Neuronal stem cell (in vitro differentiated cells): Measurements from ENCODE around the gene ELMO2.

Experiments
- DNase-seq: peaks from one replicate; pipeline ENCODE4 v3.0.0-alpha.2; 2013; ENCODE audit warnings: low spot score
- H2AFZ ChIP-seq: one replicate; pipeline ENCODE4 v1.6.1; 2013; ENCODE audit warnings: mild to moderate bottlenecking, low read length, inconsistent platforms
- H2AK5ac ChIP-seq: 2 replicates; pipeline ENCODE4 v1.6.1; 2013; ENCODE audit warnings: low read depth, mild to moderate bottlenecking, inconsistent platforms, low read length, moderate library complexity, mixed read lengths
- H2BK120ac ChIP-seq: 2 replicates; pipeline ENCODE4 v1.6.1; 2013; ENCODE audit warnings: low read depth, mild to moderate bottlenecking, inconsistent platforms, low read length, moderate library complexity, mixed read lengths
- H2BK12ac ChIP-seq: one replicate; pipeline ENCODE4 v1.6.1; 2013; ENCODE audit warnings: low read length, inconsistent platforms
- H2BK15ac ChIP-seq: 2 replicates; pipeline ENCODE4 v1.6.1; 2013; ENCODE audit warnings: mild to moderate bottlenecking, low read length, inconsistent platforms, mixed read lengths
- H2BK5ac ChIP-seq: one replicate; pipeline ENCODE4 v1.6.1; 2013; ENCODE audit warnings: inconsistent platforms, mild to moderate bottlenecking, low read length, moderate library complexity
- H3K14ac ChIP-seq: one replicate; pipeline ENCODE4 v1.6.1; 2013; ENCODE audit warnings: low read length, inconsistent platforms
- H3K18ac ChIP-seq: 2 replicates; pipeline ENCODE4 v1.6.1; 2013; ENCODE audit warnings: low read length, inconsistent platforms
- H3K23ac ChIP-seq: 2 replicates; pipeline ENCODE4 v1.6.1; 2013; ENCODE audit warnings: low read depth, mild to moderate bottlenecking, mixed read lengths, low read length, inconsistent platforms; ENCODE audit not compliant: poor library complexity
- H3K27ac ChIP-seq: replicated peaks from 3 replicates; pipeline ENCODE4 v1.5.1; 2013; ENCODE audit warnings: low read length, inconsistent platforms
- H3K27me3 ChIP-seq, 3 experiments: 2 replicates each; pipeline ENCODE4 v1.6.1; 2013; ENCODE audit warnings: low read length in 3 of 3, mild to moderate bottlenecking in 2 of 3, inconsistent platforms in 1 of 3, low read depth in 1 of 3, mixed read lengths in 1 of 3, moderate library complexity in 1 of 3; ENCODE audit not compliant: control insufficient read depth in 3 of 3, insufficient read depth in 3 of 3
- H3K36me3 ChIP-seq, 2 donors: replicated peaks in 1 of 2; 2 replicates each; pipeline ENCODE4 v1.6.1; 2013; ENCODE audit warnings: low read length in 2 of 2; ENCODE audit not compliant: control insufficient read depth in 2 of 2, insufficient read depth in 2 of 2
- H3K4ac ChIP-seq: 2 replicates; pipeline ENCODE4 v1.6.1; 2013; ENCODE audit warnings: inconsistent platforms, mild to moderate bottlenecking, low read length, moderate library complexity
- H3K4me1 ChIP-seq, 2 donors: 1 replicate in 1 of 2; 2 replicates in 1 of 2; pipeline ENCODE4 v1.6.1; 2013; ENCODE audit warnings: low read length in 2 of 2, low read depth in 1 of 2; ENCODE audit not compliant: control insufficient read depth in 2 of 2, insufficient read depth in 1 of 2
- H3K4me2 ChIP-seq: one replicate; pipeline ENCODE4 v1.6.1; 2013; ENCODE audit warnings: mild to moderate bottlenecking, low read length, inconsistent platforms; ENCODE audit not compliant: insufficient read depth, poor library complexity, severe bottlenecking
- H3K4me3 ChIP-seq, 2 donors: 2 replicates each; pipeline ENCODE4 v1.5.1; 2013; ENCODE audit warnings: low read length in 2 of 2, mild to moderate bottlenecking in 2 of 2, inconsistent platforms in 1 of 2, moderate library complexity in 1 of 2
- H3K79me1 ChIP-seq: one replicate; pipeline ENCODE4 v1.6.1; 2013; ENCODE audit warnings: low read depth, mild to moderate bottlenecking, inconsistent platforms, low read length, moderate library complexity
- H3K9ac ChIP-seq: one replicate; pipeline ENCODE4 v1.6.1; 2013; ENCODE audit warnings: mild to moderate bottlenecking, low read depth, low read length, inconsistent platforms; ENCODE audit not compliant: poor library complexity
- H3K9me3 ChIP-seq, 2 donors: replicated peaks in 1 of 2; 2 replicates each; pipeline versions ENCODE3 to v1.6.1; 2013; ENCODE audit warnings: low read length in 2 of 2, mild to moderate bottlenecking in 2 of 2, inconsistent platforms in 1 of 2, low read depth in 1 of 2, mixed read lengths in 1 of 2, moderate library complexity in 1 of 2; ENCODE audit not compliant: control insufficient read depth in 2 of 2, insufficient read depth in 1 of 2
- H4K8ac ChIP-seq: one replicate; pipeline ENCODE4 v1.6.1; 2013; ENCODE audit warnings: low read depth, mild to moderate bottlenecking, inconsistent platforms, low read length, moderate library complexity
- H4K91ac ChIP-seq: one replicate; pipeline ENCODE4 v1.6.1; 2013; ENCODE audit warnings: low read length, low read depth, mild to moderate bottlenecking, inconsistent platforms; ENCODE audit not compliant: poor library complexity
- WGBS, 2 donors: extraction: QIAGEN DNeasy Blood & Tissue Kit; methylation state at CpG; one replicate each; pipeline ENCODE4 v1.1.7; 2013; ENCODE audit warnings: missing lambda C conversion rate in 2 of 2, mixed read lengths in 1 of 2; ENCODE audit not compliant: insufficient read length in 2 of 2, insufficient replicate concordance in 1 of 2; ENCODE audit errors: extremely low coverage in 2 of 2; 5-methylcytosine and 5-hydroxymethylcytosine counted together

The ELMO2 gene

DNA sequence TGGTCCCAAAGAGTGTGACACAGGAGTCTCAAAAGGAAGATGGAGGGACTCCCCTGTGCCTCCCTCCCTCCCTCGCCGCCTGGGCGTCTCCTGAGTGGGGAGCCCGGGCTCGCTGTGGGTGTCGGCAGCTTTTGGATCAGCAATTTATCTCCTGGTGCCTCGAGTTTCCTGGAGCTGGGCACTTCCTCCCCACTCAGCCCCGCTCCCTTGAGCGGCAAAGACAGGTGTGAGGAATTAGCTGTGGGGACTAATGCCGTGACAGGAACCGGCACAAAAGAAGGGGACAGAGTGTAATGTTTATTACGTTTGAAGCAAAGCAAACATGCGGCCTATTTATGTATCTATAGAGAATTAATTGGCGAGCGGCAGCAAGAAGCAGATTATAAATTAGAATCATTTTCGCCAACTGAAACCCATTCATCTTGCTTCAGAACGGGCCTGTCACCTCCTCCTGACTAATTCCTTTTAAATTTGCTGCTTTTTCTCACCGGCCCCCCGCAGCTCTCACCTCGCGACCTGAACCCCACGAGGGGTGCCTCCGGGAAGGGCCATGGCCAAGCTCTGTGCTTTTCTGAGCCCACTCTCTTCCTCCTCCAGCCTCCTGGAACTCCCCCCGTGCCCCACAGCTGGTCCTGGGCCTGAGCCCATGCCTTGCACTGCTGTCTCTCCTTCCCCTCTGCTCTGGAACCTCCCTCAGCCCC lies 89.3 kb downstream of the ELMO2 start:
- H2BK5ac ChIP-seq, result no peak overlapping the region
- H3K79me1 ChIP-seq, result no peaks in the 10 kb centered on the region
- no peak for DNase-seq
- H3K9me3 ChIP-seq, result no peaks in the 10 kb centered on the region
- no peak overlapping the region for H2BK15ac ChIP-seq
- no peak overlapping the region for H3K14ac ChIP-seq
- H3K4me1 ChIP-seq, result peaks cover 0 to 4% of the 10 kb centered on the region in 2 donors
- H2AK5ac ChIP-seq, result no peak overlapping the region
- H2AFZ ChIP-seq, result no peak overlapping the region
- H3K36me3 ChIP-seq, result no peaks in the 10 kb centered on the region
- H3K4me3 ChIP-seq, result no peak overlapping the region
- no peak overlapping the region for H3K4me2 ChIP-seq
- H3K23ac ChIP-seq, result no peak overlapping the region
- H2BK120ac ChIP-seq, result no peak overlapping the region
- no CpG with 5 or more reads among the region's 24 CpGs for WGBS, 2 donors
- no peak overlapping the region for H3K9ac ChIP-seq
- peaks cover 0 to 90% (median 21%) of the 10 kb centered on the region in 3 experiments for H3K27me3 ChIP-seq
- no peak overlapping the region for H2BK12ac ChIP-seq
- no peak overlapping the region for H3K4ac ChIP-seq
- no peak overlapping the region for H4K8ac ChIP-seq
- H3K27ac ChIP-seq, result no peak overlapping the region
- no peak overlapping the region for H4K91ac ChIP-seq
- peak overlapping the region; percentile 54 for H3K18ac ChIP-seq
